ENCODE results near the gene LCE6A. TPM values are rescaled to one million over a fixed set of nuclear protein-coding genes. Genes with fewer than 3 reads are reported as not detected.

The LCE6A gene, protein sequence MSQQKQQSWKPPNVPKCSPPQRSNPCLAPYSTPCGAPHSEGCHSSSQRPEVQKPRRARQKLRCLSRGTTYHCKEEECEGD
- total RNA-seq = not detected

DNA sequence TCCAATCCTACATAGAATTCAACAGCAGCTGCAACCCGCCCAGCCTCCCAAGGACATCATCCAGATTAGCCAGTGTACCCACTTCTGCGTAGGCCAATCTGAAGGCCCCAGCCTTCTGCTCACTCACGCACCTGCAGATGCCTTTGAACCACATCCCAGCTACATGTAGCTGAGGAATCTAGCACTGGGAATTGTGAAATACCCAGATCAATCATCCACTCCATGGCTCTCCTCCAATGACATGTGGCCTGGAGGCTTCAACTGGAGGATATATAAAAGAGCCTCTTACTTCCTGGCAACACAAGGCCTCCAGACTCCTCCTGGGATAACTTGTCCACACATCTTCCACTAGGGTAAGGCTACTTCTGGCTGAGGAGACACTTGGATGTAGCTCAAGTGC, at the start of gene LCE6A:
TSS of gene LCE6A (plus strand) at position 301 of the 400 bp plus-strand sequence. CDS start 665 bp downstream, outside the sequence.
- in situ Hi-C loops (cut with MboI; ENCODE audit: low pct_ligation_motif_present in 1 of 4, low pct_unique_long_range_greater_than_20kb in 1 of 4, low sequenced_read_pairs in 3 of 4) (no loop called here), intact Hi-C loops (cut with DNase I; ENCODE audit: low total_unique reads) (no loop called here)
- Histone ChIP-seq H3K27ac (no peak within 1 kb of the TSS), H3K27me3 (no peaks in the 10 kb centered on the region), H3K9me3 (no peaks in the 10 kb centered on the region), H3K4me3 (no peak within 1 kb of the TSS), H3K36me3 (no peaks in the 10 kb centered on the region), H3K4me1 (no peaks in the 10 kb centered on the region)
- 86% methylated on average over 3 of the region's 3 CpGs; no CpG with 5 or more reads in 1 of the 2 donors for WGBS, 2 donors (ENCODE audit: low coverage in 1 of 2)
- TF ChIP-seq, protein P1, sequence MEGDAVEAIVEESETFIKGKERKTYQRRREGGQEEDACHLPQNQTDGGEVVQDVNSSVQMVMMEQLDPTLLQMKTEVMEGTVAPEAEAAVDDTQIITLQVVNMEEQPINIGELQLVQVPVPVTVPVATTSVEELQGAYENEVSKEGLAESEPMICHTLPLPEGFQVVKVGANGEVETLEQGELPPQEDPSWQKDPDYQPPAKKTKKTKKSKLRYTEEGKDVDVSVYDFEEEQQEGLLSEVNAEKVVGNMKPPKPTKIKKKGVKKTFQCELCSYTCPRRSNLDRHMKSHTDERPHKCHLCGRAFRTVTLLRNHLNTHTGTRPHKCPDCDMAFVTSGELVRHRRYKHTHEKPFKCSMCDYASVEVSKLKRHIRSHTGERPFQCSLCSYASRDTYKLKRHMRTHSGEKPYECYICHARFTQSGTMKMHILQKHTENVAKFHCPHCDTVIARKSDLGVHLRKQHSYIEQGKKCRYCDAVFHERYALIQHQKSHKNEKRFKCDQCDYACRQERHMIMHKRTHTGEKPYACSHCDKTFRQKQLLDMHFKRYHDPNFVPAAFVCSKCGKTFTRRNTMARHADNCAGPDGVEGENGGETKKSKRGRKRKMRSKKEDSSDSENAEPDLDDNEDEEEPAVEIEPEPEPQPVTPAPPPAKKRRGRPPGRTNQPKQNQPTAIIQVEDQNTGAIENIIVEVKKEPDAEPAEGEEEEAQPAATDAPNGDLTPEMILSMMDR (IDR thresholded peaks at IDR 0.05) = no peak
- TF ChIP-seq POLR2A (IDR thresholded peaks at IDR 0.05) = no peak
- TF ChIP-seq EP300 (IDR thresholded peaks at IDR 0.05; ENCODE audit: low read depth) = no peak
- TF ChIP-seq POLR2AphosphoS5 (IDR thresholded peaks at IDR 0.05) = no peak
- no peak for DNase-seq

DNA sequence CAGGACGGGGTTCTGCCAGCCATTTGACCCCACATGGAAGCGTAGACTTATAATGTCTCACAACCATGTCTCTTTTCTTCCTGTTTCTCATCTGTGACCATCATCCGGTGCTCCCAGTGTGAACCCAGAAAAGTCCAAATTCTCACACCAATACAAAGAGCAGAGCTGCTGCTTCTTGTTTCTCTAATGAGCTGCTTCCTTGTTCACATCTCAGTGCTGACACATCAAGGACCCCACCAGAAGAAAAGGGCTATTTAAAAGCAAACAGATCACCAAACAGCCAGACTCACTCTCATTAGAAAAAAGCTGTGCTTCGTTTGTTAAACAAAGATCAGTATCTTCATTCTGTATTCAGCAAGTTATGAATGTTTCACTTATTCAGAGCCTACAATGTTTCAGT, 47.0 kb upstream of the LCE6A start:
- Histone ChIP-seq H3K27ac (no peak overlapping the region), H3K9me3 (no peaks in the 10 kb centered on the region), H3K4me3 (no peak overlapping the region), H3K36me3 (no peaks in the 10 kb centered on the region), H3K27me3 (no peaks in the 10 kb centered on the region), H3K4me1 (no peaks in the 10 kb centered on the region)
- in situ Hi-C loops (cut with MboI; ENCODE audit: low pct_ligation_motif_present in 1 of 4, low pct_unique_long_range_greater_than_20kb in 1 of 4, low sequenced_read_pairs in 3 of 4) (no loop called here), intact Hi-C loops (cut with DNase I; ENCODE audit: low total_unique reads) (no loop called here)
- no peak for DNase-seq
- no peak for TF ChIP-seq POLR2A (IDR thresholded peaks at IDR 0.05)
- TF ChIP-seq, protein P1 (IDR thresholded peaks at IDR 0.05) = no peak
- TF ChIP-seq POLR2AphosphoS5 (IDR thresholded peaks at IDR 0.05) = no peak
- no peak for TF ChIP-seq EP300 (IDR thresholded peaks at IDR 0.05; ENCODE audit: low read depth)
- WGBS, 2 donors (ENCODE audit: low coverage in 1 of 2) = 40 to 63% methylated on average over 3 to 4 of the region's 4 CpGs

DNA sequence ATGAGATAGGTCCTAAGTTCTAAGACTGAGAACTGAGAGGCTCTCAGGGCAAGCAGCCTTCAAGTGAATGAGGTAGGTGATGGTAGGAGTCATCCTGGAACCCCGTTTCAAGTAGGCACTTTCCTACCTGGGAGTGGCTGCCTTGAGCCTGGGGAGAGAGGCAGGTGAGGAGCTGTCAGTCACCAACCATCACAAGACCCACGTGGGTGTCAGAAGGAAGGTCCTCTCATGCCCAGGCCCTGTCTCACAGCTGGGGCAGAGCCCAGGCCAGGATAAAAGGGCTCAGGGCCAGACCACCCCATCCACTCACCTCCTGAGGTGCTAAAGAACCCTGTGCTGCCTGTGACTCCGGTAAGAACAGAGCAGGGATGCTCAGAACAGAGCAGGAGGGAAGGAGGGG, 46.2 kb upstream of the LCE6A start, which contains the start of gene LCE1D:
TSS of gene LCE1D (plus strand) at position 301 of the 400 bp plus-strand sequence. CDS start 1,074 bp downstream, outside the sequence.
- Histone ChIP-seq H3K36me3 (no peaks in the 10 kb centered on the region), H3K4me1 (no peaks in the 10 kb centered on the region), H3K27me3 (no peaks in the 10 kb centered on the region), H3K9me3 (no peaks in the 10 kb centered on the region), H3K4me3 (no peak within 1 kb of the TSS), H3K27ac (no peak within 1 kb of the TSS)
- in situ Hi-C loops (cut with MboI; ENCODE audit: low pct_ligation_motif_present in 1 of 4, low pct_unique_long_range_greater_than_20kb in 1 of 4, low sequenced_read_pairs in 3 of 4) (no loop called here), intact Hi-C loops (cut with DNase I; ENCODE audit: low total_unique reads) (no loop called here)
- no peak for DNase-seq
- TF ChIP-seq POLR2AphosphoS5 (IDR thresholded peaks at IDR 0.05) (no peak), POLR2A (IDR thresholded peaks at IDR 0.05) (no peak), EP300 (IDR thresholded peaks at IDR 0.05; ENCODE audit: low read depth) (no peak)
- TF ChIP-seq, protein P1 (IDR thresholded peaks at IDR 0.05) = no peak
- WGBS, 2 donors (ENCODE audit: low coverage in 1 of 2) = 47 to 55% methylated on average over 2 to 3 of the region's 3 CpGs

DNA sequence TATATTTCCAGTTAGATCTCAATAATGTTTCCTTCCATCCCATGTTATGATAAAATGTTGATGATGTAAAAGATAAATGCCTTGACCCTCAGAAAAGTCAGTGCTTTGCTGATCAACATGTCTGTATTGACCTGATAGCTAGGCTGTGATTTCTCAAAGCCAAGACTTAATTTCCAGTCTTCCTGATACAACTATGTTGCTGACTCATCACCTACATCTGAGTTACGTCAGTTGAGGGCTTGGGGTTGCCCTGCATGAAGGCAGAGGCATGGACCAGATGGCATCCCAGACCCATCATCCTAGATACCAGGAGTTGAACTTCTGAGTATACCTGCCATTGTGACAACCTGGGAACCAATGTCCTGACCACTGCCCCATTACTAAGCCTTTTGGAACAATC, 41.3 kb upstream of the LCE6A start:
- in situ Hi-C loops (cut with MboI; ENCODE audit: low pct_ligation_motif_present in 1 of 4, low pct_unique_long_range_greater_than_20kb in 1 of 4, low sequenced_read_pairs in 3 of 4) (no loop called here), intact Hi-C loops (cut with DNase I; ENCODE audit: low total_unique reads) (no loop called here)
- Histone ChIP-seq H3K9me3 (no peaks in the 10 kb centered on the region), H3K36me3 (no peaks in the 10 kb centered on the region), H3K27me3 (no peaks in the 10 kb centered on the region), H3K4me1 (no peaks in the 10 kb centered on the region), H3K4me3 (no peak overlapping the region), H3K27ac (no peak overlapping the region)
- no peak for DNase-seq
- TF ChIP-seq POLR2AphosphoS5 (IDR thresholded peaks at IDR 0.05) (no peak), EP300 (IDR thresholded peaks at IDR 0.05; ENCODE audit: low read depth) (no peak), POLR2A (IDR thresholded peaks at IDR 0.05) (no peak)
- TF ChIP-seq, protein P1 (IDR thresholded peaks at IDR 0.05) = no peak
- 50 to 56% methylated on average over 1 of the region's 1 CpG for WGBS, 2 donors (ENCODE audit: low coverage in 1 of 2)
